H9 (cell line): ENCODE data around the gene WDR83. TPM values are rescaled to one million over a fixed set of nuclear protein-coding genes. Genes with fewer than 3 reads are reported as not detected.

Experiments used
- DNase-seq: peaks from one replicate; pipeline ENCODE4 v3.0.0-alpha.2; 2017
- H2AFZ ChIP-seq: one replicate; pipeline ENCODE4 v1.6.1; 2013; ENCODE audit warnings: mild to moderate bottlenecking, low read length, control low read depth, moderate library complexity
- H2AK5ac ChIP-seq: 2 replicates; pipeline ENCODE4 v1.6.1; 2013; ENCODE audit warnings: low read length, control low read depth, mixed read lengths; ENCODE audit not compliant: insufficient read length
- H2BK120ac ChIP-seq: one replicate; pipeline ENCODE4 v1.6.1; 2013; ENCODE audit warnings: low read depth, mild to moderate bottlenecking, low read length, control low read depth, inconsistent platforms; ENCODE audit not compliant: poor library complexity, severe bottlenecking
- H2BK12ac ChIP-seq: 2 replicates; pipeline ENCODE4 v1.6.1; 2013; ENCODE audit warnings: low read length, control low read depth, mixed read lengths, low read depth; ENCODE audit not compliant: insufficient read length
- H2BK15ac ChIP-seq: 2 replicates; pipeline ENCODE4 v1.6.1; 2013; ENCODE audit warnings: low read depth, low read length, control low read depth
- H2BK20ac ChIP-seq: one replicate; pipeline ENCODE4 v1.6.1; 2013; ENCODE audit warnings: low read depth, mild to moderate bottlenecking, low read length, control low read depth, inconsistent platforms; ENCODE audit not compliant: poor library complexity, severe bottlenecking
- H2BK5ac ChIP-seq: 2 replicates; pipeline ENCODE4 v1.6.1; 2013; ENCODE audit warnings: low read length, control low read depth, mixed read lengths; ENCODE audit not compliant: insufficient read length
- H3K14ac ChIP-seq: 2 replicates; pipeline ENCODE4 v1.6.1; 2013; ENCODE audit warnings: low read length, control low read depth; ENCODE audit not compliant: insufficient read depth
- H3K18ac ChIP-seq: 2 replicates; pipeline ENCODE4 v1.6.1; 2013; ENCODE audit warnings: low read depth, mild to moderate bottlenecking, mixed read lengths, low read length, control low read depth; ENCODE audit not compliant: insufficient read length
- H3K23ac ChIP-seq: 2 replicates; pipeline ENCODE4 v1.6.1; 2013; ENCODE audit warnings: low read length, control low read depth, mixed read lengths, low read depth; ENCODE audit not compliant: insufficient read length
- H3K23me2 ChIP-seq: 2 replicates; pipeline ENCODE4 v1.6.1; 2013; ENCODE audit warnings: low read depth, mild to moderate bottlenecking, mixed read lengths, low read length, control low read depth; ENCODE audit not compliant: insufficient read length, poor library complexity, severe bottlenecking
- H3K27ac ChIP-seq: 2 replicates; pipeline ENCODE4 v1.5.1; 2013; ENCODE audit warnings: low read length, control low read depth, mixed read lengths, low read depth; ENCODE audit not compliant: insufficient read length
- H3K27me3 ChIP-seq: 2 replicates; pipeline ENCODE4 v1.6.1; 2013; ENCODE audit warnings: low read length, control low read depth, inconsistent platforms; ENCODE audit not compliant: insufficient read depth
- H3K4ac ChIP-seq: 2 replicates; pipeline ENCODE4 v1.6.1; 2013; ENCODE audit warnings: low read depth, mild to moderate bottlenecking, control low read depth, inconsistent platforms, low read length, moderate library complexity
- H3K4me1 ChIP-seq: 2 replicates; pipeline ENCODE4 v1.6.1; 2013; ENCODE audit warnings: low read length, control low read depth, inconsistent platforms; ENCODE audit not compliant: insufficient read depth
- H3K4me2 ChIP-seq: 2 replicates; pipeline ENCODE4 v1.6.1; 2013; ENCODE audit warnings: low read length, control low read depth, mixed read lengths; ENCODE audit not compliant: insufficient read length, insufficient read depth
- H3K56ac ChIP-seq: 2 replicates; pipeline ENCODE4 v1.6.1; 2013; ENCODE audit warnings: low read depth, mild to moderate bottlenecking, mixed read lengths, low read length, control low read depth; ENCODE audit not compliant: insufficient read length
- H3K79me1 ChIP-seq: 2 replicates; pipeline ENCODE4 v1.6.1; 2013; ENCODE audit warnings: low read depth, mild to moderate bottlenecking, moderate library complexity, low read length, control low read depth, inconsistent platforms; ENCODE audit not compliant: insufficient read depth, poor library complexity, severe bottlenecking
- H3K79me2 ChIP-seq: 2 replicates; pipeline ENCODE4 v1.6.1; 2013; ENCODE audit warnings: low read length, control low read depth, inconsistent platforms; ENCODE audit not compliant: insufficient read depth
- H3K9ac ChIP-seq: 2 replicates; pipeline ENCODE4 v1.6.1; 2013; ENCODE audit warnings: low read length, control low read depth, mixed read lengths; ENCODE audit not compliant: insufficient read length; ENCODE audit errors: extremely low read depth
- H3K9me3 ChIP-seq: one replicate; pipeline ENCODE4 v1.6.1; 2013; ENCODE audit warnings: low read depth, low read length, inconsistent platforms; ENCODE audit not compliant: control insufficient read depth
- H3T11ph ChIP-seq: one replicate; pipeline ENCODE4 v1.6.1; 2013; ENCODE audit warnings: mild to moderate bottlenecking, low read length, control low read depth, inconsistent platforms
- H4K20me1 ChIP-seq: one replicate; pipeline ENCODE4 v1.6.1; 2013; ENCODE audit not compliant: control insufficient read depth, insufficient read length, insufficient read depth
- H4K5ac ChIP-seq: 2 replicates; pipeline ENCODE4 v1.6.1; 2013; ENCODE audit warnings: low read depth, mild to moderate bottlenecking, mixed read lengths, low read length, control low read depth; ENCODE audit not compliant: insufficient read length
- H4K8ac ChIP-seq: replicated peaks from 2 replicates; pipeline ENCODE4 v1.6.1; 2013; ENCODE audit warnings: low read length, control low read depth, mixed read lengths, low read depth; ENCODE audit not compliant: insufficient read length
- H4K91ac ChIP-seq: 2 replicates; pipeline ENCODE4 v1.6.1; 2013; ENCODE audit warnings: low read depth, mild to moderate bottlenecking, moderate library complexity, mixed read lengths, low read length, control low read depth; ENCODE audit not compliant: insufficient read length
- H3K27ac Mint-ChIP-seq, 3 experiments: 2 replicates in 2 of 3; 3 replicates in 1 of 3; pipeline ENCODE4 v1.8.0; 2020 to 2021; ENCODE audit warnings: mixed read lengths in 3 of 3, mild to moderate bottlenecking in 1 of 3, moderate library complexity in 1 of 3
- H3K27me3 Mint-ChIP-seq: 2 replicates; pipeline ENCODE4 v1.8.0; 2021; ENCODE audit warnings: low read depth, mild to moderate bottlenecking, moderate library complexity, mixed read lengths
- H3K36me3 Mint-ChIP-seq, 3 experiments: 2 replicates in 2 of 3; 3 replicates in 1 of 3; pipeline ENCODE4 v1.8.0; 2020 to 2021; ENCODE audit warnings: low read depth in 3 of 3, mixed read lengths in 3 of 3; ENCODE audit not compliant: insufficient read depth in 1 of 3
- H3K4me1 Mint-ChIP-seq, 2 experiments: 2 replicates each; pipeline ENCODE4 v1.8.0; 2020; ENCODE audit warnings: mixed read lengths in 2 of 2
- H3K4me3 Mint-ChIP-seq, 2 experiments: 2 replicates in 1 of 2; 3 replicates in 1 of 2; pipeline ENCODE4 v1.8.0; 2020 to 2021; ENCODE audit warnings: mild to moderate bottlenecking in 2 of 2, mixed read lengths in 2 of 2, moderate library complexity in 1 of 2
- H3K9me3 Mint-ChIP-seq, 2 experiments: 2 replicates in 1 of 2; 3 replicates in 1 of 2; pipeline ENCODE4 v1.8.0; 2020; ENCODE audit warnings: mild to moderate bottlenecking in 2 of 2, mixed read lengths in 2 of 2, moderate library complexity in 1 of 2
- CTCF ChIP-seq: fragments of 200-600 bp; sonication (generic); conservative IDR thresholded peaks from 3 replicates; pipeline ENCODE4 v1.8.0; 2021; ENCODE audit warnings: antibody characterized with exemption, mild to moderate bottlenecking
- WGBS: extraction: QIAGEN DNeasy Blood & Tissue Kit; methylation state at CpG from one replicate; pipeline ENCODE4 v1.1.7; 2013; ENCODE audit warnings: missing lambda C conversion rate, low lambda C conversion rate, mixed read lengths; ENCODE audit not compliant: insufficient read length; ENCODE audit errors: extremely low coverage; 5-methylcytosine and 5-hydroxymethylcytosine counted together
- total RNA-seq: library from RNA; stranded (reverse); gene quantifications from 2 replicates; pipeline ENCODE4 v1.2.1, GENCODE V29; 2021

Gene WDR83
- total RNA-seq, 1 experiment from 2014 or later: 21.0 TPM

DNA sequence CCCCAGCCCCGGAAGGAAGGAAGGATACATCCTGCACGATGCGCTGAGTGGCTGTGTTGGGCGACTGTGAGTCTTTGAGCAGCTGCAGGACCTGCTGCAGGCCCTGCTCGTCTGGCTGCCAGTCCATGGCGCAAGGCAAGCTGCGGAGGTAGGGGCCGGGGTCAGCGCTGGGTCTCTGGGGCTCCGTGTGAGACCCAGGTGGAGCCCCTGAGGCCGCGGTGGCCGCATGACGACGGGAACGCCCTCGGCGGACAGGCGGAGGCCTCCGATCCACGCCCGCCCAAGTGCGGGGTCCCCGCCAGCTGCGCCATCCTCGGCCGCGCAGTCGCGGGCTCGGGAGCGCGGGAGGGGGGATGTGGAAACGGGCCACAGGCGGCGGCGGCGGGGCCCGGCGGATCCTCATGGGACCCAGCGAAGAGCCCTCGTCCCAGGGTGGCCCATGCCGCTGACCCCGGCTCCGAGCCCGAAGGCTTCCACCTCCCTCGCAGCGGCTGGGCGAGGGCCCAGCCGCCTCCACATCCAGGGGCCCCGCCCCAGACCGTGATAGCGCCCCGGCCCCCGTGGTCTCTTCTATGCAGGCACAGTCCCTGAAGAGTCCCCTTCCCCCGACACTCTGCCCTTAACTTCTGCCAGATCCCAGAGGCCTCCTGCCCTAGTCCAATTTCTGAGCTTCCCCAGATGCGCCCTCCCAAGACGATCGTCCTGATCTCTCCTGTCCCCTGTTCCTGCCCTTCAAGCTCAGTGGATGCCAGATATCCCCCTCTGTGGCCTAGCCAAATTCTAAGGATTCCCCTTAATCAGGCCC is 54.4 kb downstream of the WDR83 start:
- no peak overlapping the region for H3K18ac ChIP-seq
- H3K23ac ChIP-seq: no peak overlapping the region
- H3K23me2 ChIP-seq: peaks cover 22% of the 10 kb centered on the region
- H3T11ph ChIP-seq: no peak overlapping the region
- H3K27me3 ChIP-seq: no peaks in the 10 kb centered on the region
- H2BK120ac ChIP-seq: no peak overlapping the region
- H3K9me3 Mint-ChIP-seq: no peaks in the 10 kb centered on the region
- H3K27ac Mint-ChIP-seq: peak overlapping the region; percentile 96 to 98 (median 98); a peak in 6 of 7 replicates
- H3K79me1 ChIP-seq: peaks cover 10% of the 10 kb centered on the region
- H2BK5ac ChIP-seq: no peak overlapping the region
- no peak overlapping the region for H3K4ac ChIP-seq
- no peaks in the 10 kb centered on the region for H4K20me1 ChIP-seq
- H2BK20ac ChIP-seq: no peak overlapping the region
- peaks cover 26% of the 10 kb centered on the region; the same call in 1 of the 2 replicates for H3K79me2 ChIP-seq
- no peak overlapping the region for H4K8ac ChIP-seq
- H3K14ac ChIP-seq: no peak overlapping the region
- H3K36me3 Mint-ChIP-seq: peaks cover 33 to 46% (median 34%) of the 10 kb centered on the region in 3 experiments; a peak in 6 of 7 replicates
- DNase-seq: no peak
- WGBS: no CpG with 5 or more reads among the region's 59 CpGs
- no peaks in the 10 kb centered on the region for H3K4me1 ChIP-seq
- peak overlapping the region; percentile 83 for H3K9ac ChIP-seq
- no peak overlapping the region for H3K56ac ChIP-seq
- no peak overlapping the region for H3K27ac ChIP-seq
- H2AFZ ChIP-seq: no peak overlapping the region
- no peak for TF ChIP-seq CTCF
- no peak overlapping the region for H4K5ac ChIP-seq
- H3K4me2 ChIP-seq: peak overlapping the region; percentile 66
- H4K91ac ChIP-seq: no peak overlapping the region
- H2BK15ac ChIP-seq: no peak overlapping the region
- H3K4me1 Mint-ChIP-seq: peaks cover 15 to 18% of the 10 kb centered on the region in 2 experiments
- H2AK5ac ChIP-seq: no peak overlapping the region
- H3K9me3 ChIP-seq: no peaks in the 10 kb centered on the region
- no peaks in the 10 kb centered on the region for H3K27me3 Mint-ChIP-seq
- H2BK12ac ChIP-seq: no peak overlapping the region
- peak overlapping the region; percentile 97 for H3K4me3 Mint-ChIP-seq
